Glomerular endothelial cell (primary cell): ENCODE measurements around the gene EZH2. TPM values are rescaled to one million over a fixed set of nuclear protein-coding genes. Genes with fewer than 3 reads are reported as not detected.

Experiments used
- DNase-seq: peaks from one replicate; pipeline ENCODE4 v3.0.0-alpha.2; 2011; ENCODE audit warnings: low read depth, low spot score; ENCODE audit errors: extremely low read depth
- total RNA-seq: library from RNA; depleted of rRNA; stranded (reverse); fragments of >200 nt; gene quantifications from 2 replicates; pipeline ENCODE4 v1.2.3, GENCODE V29; 2015

EZH2 gene
- total RNA-seq, 1 donor from 2014 or later = 8.3 TPM

GRCh38 chr7:148862481-148862880 lies 21.6 kb downstream of the EZH2 start:
- DNase-seq = no peak

GRCh38 chr7:148858489-148858888 lies 25.6 kb downstream of the EZH2 start:
- no peak for DNase-seq

- DNase-seq = no peak
These were observed 27.2 kb downstream of the EZH2 start for GRCh38 chr7:148856891-148857290.

GRCh38 chr7:148856578-148856881 lies 27.6 kb downstream of the EZH2 start:
- DNase-seq = no peak

- DNase-seq = no peak
These were observed 29.1 kb downstream of the EZH2 start for GRCh38 chr7:148854983-148855382.

- DNase-seq = no peak
These were observed 31.8 kb downstream of the EZH2 start for GRCh38 chr7:148852272-148852671.

GRCh38 chr7:148850564-148850963 lies 33.5 kb downstream of the EZH2 start:
- DNase-seq = no peak

- no peak for DNase-seq
These were observed 34.5 kb downstream of the EZH2 start for GRCh38 chr7:148849393-148850098.

- no peak for DNase-seq
These were observed 36.0 kb downstream of the EZH2 start for GRCh38 chr7:148847815-148848734.

DNA sequence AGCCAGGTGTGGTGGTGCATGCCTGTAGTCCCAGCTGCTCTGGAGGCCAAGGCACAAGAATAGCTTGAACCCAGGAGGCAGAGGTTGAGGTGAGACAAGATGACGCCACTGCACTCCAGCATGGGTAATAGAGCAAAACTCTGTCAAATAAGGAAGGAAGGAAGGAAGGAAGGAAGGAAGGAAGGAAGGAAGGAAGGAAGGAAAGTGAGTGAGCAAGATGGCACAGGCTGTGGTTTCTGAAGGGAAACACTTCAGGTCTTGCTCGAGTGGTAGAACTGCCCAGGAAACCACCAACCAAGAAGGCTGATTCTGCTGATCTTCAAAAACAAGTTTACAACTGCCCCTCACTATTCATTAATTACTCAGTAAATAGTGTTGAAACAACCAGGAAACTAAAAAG lies 45.2 kb downstream of the EZH2 start:
- DNase-seq = no peak

- DNase-seq = no peak
These were observed 48.2 kb downstream of the EZH2 start for GRCh38 chr7:148835854-148836253.

DNA sequence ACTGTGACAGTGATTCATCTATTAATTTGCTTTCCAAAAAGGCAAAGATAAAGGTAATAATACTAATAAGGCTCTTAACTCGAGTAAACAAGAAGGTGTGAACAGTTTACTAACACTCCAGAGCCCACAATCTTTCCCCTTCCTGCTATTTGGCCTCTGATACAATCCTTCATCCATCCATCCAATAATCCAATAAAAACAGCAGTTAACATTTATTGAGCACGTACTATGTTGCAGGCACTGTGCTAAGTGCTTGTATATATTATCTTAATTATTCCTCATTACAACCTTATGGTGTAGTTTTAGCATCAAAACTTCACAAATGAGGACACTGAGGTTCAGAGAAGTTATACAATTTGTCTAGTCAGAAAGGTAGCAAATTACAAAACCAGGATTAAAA lies 49.5 kb downstream of the EZH2 start:
- no peak for DNase-seq

DNA sequence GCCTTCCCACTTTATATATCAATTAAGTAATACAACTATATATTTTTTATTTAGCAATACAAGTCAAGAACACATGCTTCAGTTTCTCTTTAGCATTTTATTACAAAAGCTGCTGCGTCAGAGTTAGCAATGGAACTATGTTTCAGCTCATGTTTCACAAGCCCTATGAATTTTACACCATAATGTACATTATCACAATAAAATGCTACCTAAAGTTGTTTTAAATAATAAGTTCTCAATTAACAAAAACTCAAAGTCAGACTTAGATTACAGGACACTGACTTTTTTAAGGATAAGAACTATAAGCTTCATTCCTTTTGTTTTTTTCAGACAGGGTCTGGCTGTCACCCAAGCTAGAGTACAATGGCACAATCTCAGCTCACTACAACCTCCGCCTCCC lies 52.3 kb downstream of the EZH2 start:
- no peak for DNase-seq

DNA sequence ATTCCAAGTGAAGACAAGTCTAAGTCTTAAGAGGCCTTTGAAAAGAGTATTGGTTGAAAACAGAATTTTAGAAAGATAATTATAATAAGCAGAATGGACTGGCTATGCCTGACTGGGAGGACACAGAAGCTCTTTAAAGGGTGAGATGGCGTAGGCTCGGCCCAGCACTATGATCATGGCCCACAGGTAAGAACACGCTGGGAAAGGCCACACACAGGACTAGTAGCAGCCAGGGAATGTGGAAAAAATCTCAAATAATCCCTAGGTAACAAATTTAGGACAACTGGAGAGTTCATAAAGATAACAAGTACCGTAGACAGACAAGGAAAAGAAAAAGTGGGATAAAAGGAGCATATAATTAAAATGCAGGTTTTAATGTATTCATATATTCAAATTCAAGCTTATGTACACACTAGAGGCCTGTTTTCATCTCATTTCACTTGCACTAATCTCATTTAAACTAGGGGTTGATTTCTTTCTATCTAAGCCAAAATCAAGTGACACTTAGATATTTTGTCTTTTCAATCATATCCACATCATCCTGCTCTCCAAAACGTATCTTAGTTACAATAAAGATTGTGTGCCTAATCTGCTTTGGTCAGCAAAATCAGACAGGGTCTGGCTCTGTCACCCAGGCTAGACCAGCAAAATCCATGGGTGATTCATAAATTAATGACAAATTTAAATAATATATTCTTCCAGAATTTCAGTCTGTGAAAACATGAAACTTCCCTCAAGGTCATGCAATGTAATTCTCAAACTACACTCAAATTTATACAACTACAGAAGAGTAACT lies 53.0 kb downstream of the EZH2 start:
- DNase-seq = no peak

GRCh38 chr7:148828965-148829364 lies 55.1 kb downstream of the EZH2 start:
- DNase-seq = no peak

DNA sequence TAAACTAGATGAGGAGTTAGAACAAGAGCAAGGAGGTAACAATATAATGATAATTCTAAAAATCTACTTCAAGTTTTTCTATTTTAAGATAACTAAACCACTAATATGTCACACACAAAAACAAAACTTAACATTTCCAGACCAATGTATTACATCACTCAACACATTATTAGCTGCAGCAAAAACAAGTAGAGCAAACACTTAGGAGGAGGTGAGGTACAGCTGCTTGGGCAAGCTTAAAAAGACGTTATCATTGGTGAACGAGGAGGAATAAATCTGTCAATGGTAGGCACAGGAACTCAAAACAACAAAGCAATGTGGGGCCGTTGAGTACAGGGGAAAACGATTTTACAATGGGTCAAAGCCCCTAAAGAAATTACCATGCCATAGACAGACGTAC lies 58.8 kb downstream of the EZH2 start:
- DNase-seq = no peak

DNA sequence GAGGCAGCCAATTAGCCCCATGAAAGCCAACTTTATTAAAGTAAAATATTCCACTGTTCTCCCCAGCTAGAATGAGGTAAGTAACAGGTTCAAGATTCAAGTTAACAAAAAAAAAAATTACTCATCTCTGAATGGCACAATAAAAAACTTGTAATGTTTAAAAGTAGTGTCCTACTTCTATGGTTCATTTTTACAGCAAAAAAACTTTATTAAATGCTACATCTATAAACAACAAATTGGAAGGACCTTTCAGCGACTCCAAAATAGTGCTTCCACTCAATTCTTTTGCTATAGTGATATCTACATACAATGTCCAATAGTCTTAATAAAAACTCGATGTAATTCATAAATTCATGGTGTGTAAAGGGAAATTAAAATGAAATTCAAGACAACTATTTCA lies 59.2 kb downstream of the EZH2 start:
- DNase-seq = no peak

DNA sequence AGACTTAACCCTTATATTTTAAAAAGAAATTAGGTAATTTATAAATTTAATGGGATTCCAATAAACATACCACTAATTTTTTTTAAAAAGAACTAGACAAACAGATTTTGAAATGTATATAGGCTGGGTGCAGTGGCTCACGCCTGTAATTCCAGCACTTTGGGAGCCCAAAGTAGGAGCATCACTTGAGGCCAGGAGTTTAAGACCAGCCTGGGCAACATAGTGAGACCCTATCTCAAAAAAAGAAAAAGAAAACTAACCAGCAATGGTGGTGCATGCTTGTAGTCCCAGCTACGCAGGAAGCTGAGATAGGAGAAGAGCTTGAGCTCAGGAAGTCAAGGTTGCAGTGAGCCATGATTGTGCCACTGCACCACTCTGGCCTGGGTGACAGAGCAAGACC lies 62.7 kb downstream of the EZH2 start:
- no peak for DNase-seq

DNA sequence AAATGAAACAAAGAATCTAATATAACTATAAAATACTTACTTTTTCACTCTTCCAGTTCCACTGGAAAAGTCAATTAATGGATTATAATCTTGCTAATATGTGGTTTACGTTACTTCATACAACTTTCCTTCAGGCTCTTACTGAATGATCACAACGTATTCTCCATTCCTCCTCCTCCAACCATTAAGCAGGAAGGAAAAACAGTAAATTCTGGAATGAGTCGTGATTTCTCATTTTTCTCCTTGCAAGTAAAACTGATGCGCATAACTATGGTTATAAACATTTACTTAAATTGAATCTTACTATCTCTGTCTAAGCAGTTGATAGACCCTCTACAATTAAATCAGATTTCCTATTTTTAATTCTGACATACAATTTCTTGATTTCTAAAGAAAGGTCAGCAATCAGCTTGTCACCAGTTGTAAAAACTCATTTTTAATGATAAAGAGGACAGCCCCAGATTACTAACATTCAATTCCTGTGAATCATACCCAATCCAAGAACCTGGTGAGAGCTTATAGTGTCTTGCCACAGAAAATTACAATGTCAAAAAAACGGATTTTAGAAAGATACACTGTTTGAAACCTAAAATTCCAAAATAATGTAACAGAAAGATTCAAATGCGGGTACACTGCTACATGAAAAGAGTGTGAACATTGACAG lies 64.3 kb downstream of the EZH2 start:
- DNase-seq = no peak

DNA sequence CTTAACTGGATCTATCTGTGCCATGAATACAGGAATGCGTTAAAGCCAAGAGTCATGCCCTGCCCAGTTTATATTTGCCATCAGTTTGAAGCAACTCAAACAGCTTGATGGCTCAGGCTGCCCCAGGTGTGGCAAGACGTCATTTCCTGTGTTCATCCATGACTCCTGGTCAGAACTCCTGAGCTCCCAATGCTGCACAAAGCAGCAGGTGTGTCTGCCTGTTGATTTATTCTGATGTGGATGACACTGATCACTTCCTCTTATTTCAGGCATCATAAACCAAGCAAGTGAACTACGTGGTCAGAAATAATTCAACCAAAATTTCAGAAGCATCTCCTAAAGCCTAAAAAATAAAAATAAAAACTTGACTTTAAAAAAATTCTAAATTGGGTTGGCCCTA lies 68.5 kb downstream of the EZH2 start:
- DNase-seq = no peak
